OCI-LY7 (cell line): ENCODE data around the gene GRB10. TPM values are rescaled to one million over a fixed set of nuclear protein-coding genes. Genes with fewer than 3 reads are reported as not detected.

Source experiments
- BruUV-seq: library from RNA; stranded (reverse); fragments of 400-500 nt; replicated peaks from 2 replicates; lab custom pipeline; 2021; lab: Mats Ljungman, UMichigan
- CTCF ChIA-PET: fragments of 300-600 bp; sonication (Branson Sonifier 250); formaldehyde crosslinking; loops from one replicate; lab custom pipeline; 2022; ENCODE audit warnings: antibody characterized with exemption; ENCODE audit not compliant: unreplicated experiment; lab: Charles Lee
- POLR2A ChIA-PET: fragments of 300-600 bp; sonication (Branson Sonifier 250); formaldehyde crosslinking; loops from one replicate; lab custom pipeline; 2022; ENCODE audit warnings: antibody characterized with exemption; lab: Charles Lee
- DNase-seq: peaks from one replicate; pipeline ENCODE4 v3.0.0-alpha.2; 2015; ENCODE audit warnings: low spot score
- H2AFZ ChIP-seq: fragments of 200-600 bp; sonication (generic), shearing (Covaris generic); 2 replicates; pipeline ENCODE4 v1.6.1; 2014; ENCODE audit warnings: mild to moderate bottlenecking, antibody characterized with exemption, low read length, moderate library complexity
- H3K27ac ChIP-seq: fragments of 200-600 bp; sonication (generic); 2 replicates; pipeline ENCODE4 v1.5.1; 2014; ENCODE audit warnings: mixed run types, low read depth, mild to moderate bottlenecking, moderate library complexity, low read length, inconsistent platforms; ENCODE audit not compliant: poor library complexity, severe bottlenecking
- H3K36me3 ChIP-seq: fragments of 200-600 bp; sonication (generic); 2 replicates; pipeline ENCODE4 v1.6.1; 2014; ENCODE audit warnings: mild to moderate bottlenecking, antibody characterized with exemption, low read length, moderate library complexity, mixed read lengths; ENCODE audit not compliant: insufficient read depth
- H3K4me1 ChIP-seq: fragments of 200-600 bp; sonication (generic); 2 replicates; pipeline ENCODE4 v1.5.1; 2014; ENCODE audit warnings: mild to moderate bottlenecking, low read length; ENCODE audit not compliant: insufficient read depth, poor library complexity, severe bottlenecking
- H3K4me2 ChIP-seq: fragments of 200-600 bp; sonication (generic); 2 replicates; pipeline ENCODE4 v1.6.1; 2014; ENCODE audit warnings: mild to moderate bottlenecking, low read length
- H3K4me3 ChIP-seq: fragments of 200-600 bp; sonication (generic); 2 replicates; pipeline ENCODE4 v1.5.1; 2014; ENCODE audit warnings: mild to moderate bottlenecking, low read depth, low read length; ENCODE audit not compliant: poor library complexity, severe bottlenecking
- H3K79me2 ChIP-seq: fragments of 200-600 bp; sonication (generic); 2 replicates; pipeline ENCODE4 v1.6.1; 2016; ENCODE audit warnings: low read depth, mild to moderate bottlenecking, low read length, moderate library complexity, mixed read lengths; ENCODE audit not compliant: insufficient read depth
- H3K9me2 ChIP-seq: fragments of 200-600 bp; sonication (generic); 2 replicates; pipeline ENCODE4 v1.6.1; 2016; ENCODE audit warnings: mild to moderate bottlenecking, low read length, mixed read lengths; ENCODE audit not compliant: insufficient read depth
- H3K9me3 ChIP-seq: fragments of 200-600 bp; sonication (generic); 2 replicates; pipeline ENCODE4 v1.6.1; 2014; ENCODE audit warnings: mild to moderate bottlenecking, mixed run types, low read length, mixed read lengths
- H4K20me1 ChIP-seq: fragments of 200-600 bp; sonication (generic); 2 replicates; pipeline ENCODE4 v1.6.1; 2014; ENCODE audit warnings: mild to moderate bottlenecking, antibody characterized with exemption, low read length, moderate library complexity, mixed read lengths; ENCODE audit not compliant: insufficient read depth
- CTCF ChIP-seq: fragments of 200-600 bp; sonication (generic); conservative IDR thresholded peaks from 2 replicates; pipeline ENCODE4 v1.5.1; 2014; ENCODE audit warnings: mild to moderate bottlenecking, antibody characterized with exemption, low read length, moderate library complexity, mixed read lengths
- EZH2phosphoT487 ChIP-seq: fragments of 200-600 bp; sonication (generic); IDR thresholded peaks from 2 replicates; pipeline ENCODE4 v1.6.1; 2018; ENCODE audit warnings: low read depth, borderline replicate concordance, mild to moderate bottlenecking, mixed run types, antibody characterized with exemption, low read length, moderate library complexity, mixed read lengths
- intact Hi-C: fragments of 100-400 bp; cut with micrococcal nuclease; formaldehyde crosslinking; loops from one replicate; pipeline ENCODE4 v1.10.0; 2022; ENCODE audit not compliant: unreplicated experiment
- total RNA-seq, 2 experiments: library from RNA; depleted of rRNA in 1 of 2; stranded (reverse); fragments of >200 nt in 1 of 2; shearing (Covaris generic) in 1 of 2; gene quantifications; 2 replicates each; pipeline ENCODE4 v1.2.3, GENCODE V29; 2014 to 2022

The GRB10 gene
- total RNA-seq, 2 experiments from 2014 or later: not detected

GRCh38 chr7:50610521-50611277, 172.0 kb downstream of the GRB10 start:
- H3K79me2 ChIP-seq: no peaks in the 10 kb centered on the region
- H4K20me1 ChIP-seq: no peaks in the 10 kb centered on the region
- H3K4me2 ChIP-seq: no peak overlapping the region
- H3K36me3 ChIP-seq: no peaks in the 10 kb centered on the region
- H3K27ac ChIP-seq: no peak overlapping the region
- DNase-seq: no peak
- no TSS peak for BruUV-seq
- no peak overlapping the region for H2AFZ ChIP-seq
- no peaks in the 10 kb centered on the region for H3K9me3 ChIP-seq
- TF ChIP-seq CTCF (no peak), EZH2phosphoT487 (no peak)
- ChIA-PET CTCF (no interaction called here), POLR2A (no interaction called here)
- no peaks in the 10 kb centered on the region for H3K4me1 ChIP-seq
- intact Hi-C loops: no loop called here
- no peak overlapping the region for H3K4me3 ChIP-seq
- H3K9me2 ChIP-seq: no peaks in the 10 kb centered on the region

- no peak overlapping the region for H3K4me2 ChIP-seq
- no peak overlapping the region for H3K27ac ChIP-seq
- no peaks in the 10 kb centered on the region for H3K9me3 ChIP-seq
- BruUV-seq: no TSS peak
- ChIA-PET CTCF (interaction anchor here (0.6 kb wide), 1 partner anchor 554 kb away, joined by 4 read pairs; no protein-coding TSS in a partner anchor), POLR2A (interaction anchor here (0.8 to 0.9 kb wide), 2 partner anchors 15 to 26 kb away, joined by 3 to 4 read pairs; no protein-coding TSS in a partner anchor)
- H4K20me1 ChIP-seq: no peaks in the 10 kb centered on the region
- no peaks in the 10 kb centered on the region for H3K9me2 ChIP-seq
- no peak overlapping the region for H2AFZ ChIP-seq
- no peak overlapping the region for H3K4me3 ChIP-seq
- no peaks in the 10 kb centered on the region for H3K4me1 ChIP-seq
- DNase-seq: peak; percentile 10
- no peak for TF ChIP-seq EZH2phosphoT487
- no peak for TF ChIP-seq CTCF
- H3K79me2 ChIP-seq: no peaks in the 10 kb centered on the region
- no peaks in the 10 kb centered on the region for H3K36me3 ChIP-seq
- intact Hi-C loops: loop anchor here (10.0 kb wide), 1 partner anchor 56 kb away; no protein-coding TSS in a partner anchor
Measured at GRCh38 chr7:50608196-50608906, 174.3 kb downstream of the GRB10 start.
